Endothelial cell of hepatic sinusoid (primary cell): ENCODE results near the gene CCNL2.
"Not testable (repeated sequence)": the region's sequence is repeated elsewhere in the genome, so short reads cannot be mapped to it uniquely, and the experiment has no call there.

ENCODE experiments used
- in situ Hi-C: cut with HindIII; loops from 2 replicates; pipeline ENCODE4 v1.10.0; 2017; ENCODE audit warnings: low sequenced_read_pairs

Gene CCNL2

GRCh38 chr1:1399187-1399871 is at the start of gene CCNL2:
Gene CCNL2, minus strand, starts transcription at chr1:1399335. Its CDS starts 29 bp downstream, at chr1:1399306.
- in situ Hi-C loops: no loop called here

- in situ Hi-C loops: not testable (repeated sequence)
These were observed 47.5 kb upstream of the CCNL2 start for GRCh38 chr1:1446631-1447030.

- in situ Hi-C loops: no loop called here
These were observed 43.1 kb upstream of the CCNL2 start for GRCh38 chr1:1442069-1442770.

- in situ Hi-C loops: no loop called here
These were observed 42.1 kb upstream of the CCNL2 start for GRCh38 chr1:1441002-1441888.

GRCh38 chr1:1440262-1441001 is 41.3 kb upstream of the CCNL2 start:
- in situ Hi-C loops: no loop called here

- in situ Hi-C loops: no loop called here
These were observed 40.6 kb upstream of the CCNL2 start for GRCh38 chr1:1439546-1440261.

GRCh38 chr1:1438531-1439381 is 39.6 kb upstream of the CCNL2 start:
- in situ Hi-C loops: no loop called here

GRCh38 chr1:1437904-1438376 is 38.8 kb upstream of the CCNL2 start:
- in situ Hi-C loops: no loop called here

- in situ Hi-C loops: no loop called here
These were observed 38.1 kb upstream of the CCNL2 start for GRCh38 chr1:1437033-1437903.

GRCh38 chr1:1436630-1437032 is 37.5 kb upstream of the CCNL2 start:
- in situ Hi-C loops: no loop called here

- in situ Hi-C loops: no loop called here
These were observed 36.9 kb upstream of the CCNL2 start for GRCh38 chr1:1435911-1436629.

GRCh38 chr1:1435106-1435903 is 36.2 kb upstream of the CCNL2 start, which contains the start of gene VWA1:
Gene VWA1, plus strand, starts transcription at chr1:1435690. Its CDS starts 59 bp downstream, at chr1:1435749.
- in situ Hi-C loops: no loop called here

GRCh38 chr1:1434824-1435105 is 35.6 kb upstream of the CCNL2 start:
- in situ Hi-C loops: no loop called here

- in situ Hi-C loops: no loop called here
These were observed 35.1 kb upstream of the CCNL2 start for GRCh38 chr1:1434131-1434823.

- in situ Hi-C loops: no loop called here
These were observed 34.6 kb upstream of the CCNL2 start for GRCh38 chr1:1433804-1434130.
